NCI-H146 treated with DMSO at 0.1 percent for 48 hours (cell line): ENCODE results near the gene YWHAE.
A peak's percentile ranks its signal among the peaks of the same experiment; 100 is the strongest.
"Not testable (repeated sequence)": the region's sequence is repeated elsewhere in the genome, so short reads cannot be mapped to it uniquely, and the experiment has no call there.

Source experiments
- DNase-seq: peaks from one replicate; lab custom pipeline; 2025; ENCODE audit not compliant: unreplicated experiment; lab: John Stamatoyannopoulos, UW

The YWHAE gene

GRCh38 chr17:1375615-1376014 is 24.4 kb downstream of the YWHAE start:
- DNase-seq, result no peak

DNA sequence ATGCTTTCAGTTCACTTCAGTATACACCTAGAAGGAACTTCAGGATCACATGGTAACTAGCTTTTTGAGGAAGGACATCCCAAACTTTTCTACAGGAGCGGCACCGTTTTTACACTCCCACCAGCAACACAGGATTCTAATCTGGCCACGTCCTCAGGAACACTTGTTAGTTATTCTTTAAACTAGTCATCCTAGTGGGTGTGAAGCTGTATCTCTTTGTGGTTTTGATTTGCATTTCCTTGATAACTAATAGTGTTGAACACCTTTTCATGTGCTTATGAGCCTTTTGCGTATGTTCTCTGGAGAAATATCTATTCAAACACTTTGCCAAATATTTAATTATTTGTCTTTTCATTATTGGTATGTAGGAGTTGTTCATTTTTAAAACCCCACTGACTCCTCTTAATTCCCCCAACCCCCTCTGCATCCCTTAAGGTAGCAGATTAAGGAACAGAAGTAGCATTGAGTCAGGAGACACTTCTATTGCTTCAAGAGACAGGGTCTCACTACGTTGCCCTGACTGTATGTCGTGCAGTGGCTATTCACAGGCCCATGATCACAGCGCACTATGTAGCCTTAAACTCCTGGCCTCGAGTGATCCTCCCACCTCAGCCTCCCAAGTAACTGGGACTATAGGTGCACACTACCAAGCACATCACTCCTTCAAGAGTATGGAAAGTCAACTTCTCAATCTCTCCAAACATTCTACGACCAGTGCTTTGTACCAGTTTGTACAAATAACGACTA is 25.4 kb downstream of the YWHAE start:
- DNase-seq, result no peak

GRCh38 chr17:1373707-1374237 is 26.2 kb downstream of the YWHAE start:
- no peak for DNase-seq

DNA sequence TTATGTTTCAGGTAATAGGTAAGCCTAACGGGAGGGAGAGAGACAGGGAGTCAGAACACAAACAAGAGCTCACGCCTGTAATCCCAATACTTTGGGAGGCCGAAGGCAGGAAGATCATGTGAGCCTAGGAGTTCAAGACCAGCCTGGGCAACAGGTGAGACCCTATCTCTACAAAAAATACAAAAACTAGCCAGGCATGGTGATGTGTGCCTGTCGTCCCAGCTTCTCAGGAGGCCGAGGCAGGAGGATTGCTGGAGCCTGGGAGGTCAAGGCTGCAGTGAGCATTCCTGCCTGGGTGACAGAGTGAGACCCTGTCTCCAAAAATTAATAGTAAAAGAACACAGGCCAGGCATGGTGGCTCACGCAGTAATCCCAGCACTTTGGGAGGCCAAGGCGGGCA is 27.4 kb downstream of the YWHAE start:
- DNase-seq, result no peak

- DNase-seq, result no peak
Observed at GRCh38 chr17:1371893-1372590, 28.0 kb downstream of the YWHAE start.

DNA sequence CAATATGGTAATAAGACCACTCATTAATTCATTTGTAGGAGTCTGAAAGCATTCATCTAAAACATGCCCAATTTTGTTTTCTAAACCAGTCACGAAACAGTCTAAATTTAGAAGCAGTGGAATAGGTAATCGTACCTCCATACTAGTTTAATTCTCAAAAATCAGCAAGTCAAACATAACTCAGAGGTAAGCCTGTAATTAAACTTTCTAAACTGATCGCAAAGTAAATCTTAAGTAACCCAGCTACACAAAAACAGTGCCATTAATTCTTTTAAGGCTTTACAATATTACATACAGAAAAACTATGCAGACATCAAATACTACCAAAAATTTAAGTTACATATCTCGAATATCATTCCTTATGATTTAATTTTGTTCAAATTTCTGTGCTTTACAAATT is 31.4 kb downstream of the YWHAE start:
- DNase-seq, result no peak

DNA sequence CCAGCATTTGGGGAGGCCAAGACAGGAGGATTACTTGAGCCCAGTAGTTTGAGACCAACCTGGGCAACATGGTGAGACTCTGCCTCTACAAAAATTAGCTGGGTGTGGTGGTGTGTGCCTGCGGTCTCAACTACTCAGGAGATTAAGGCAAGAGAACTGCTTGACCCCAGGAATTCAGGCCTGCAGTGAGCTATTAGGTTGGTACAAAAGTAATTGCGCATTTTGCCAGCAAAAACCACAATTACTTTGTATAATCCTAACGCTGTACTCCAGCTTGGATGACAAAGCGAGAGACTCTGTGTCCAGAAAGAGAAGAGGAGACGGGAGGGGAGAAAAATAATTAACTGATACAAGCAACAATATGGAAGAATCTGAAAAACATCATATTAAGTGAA is 32.7 kb downstream of the YWHAE start:
- DNase-seq, result no peak

GRCh38 chr17:1366234-1366633 is 33.8 kb downstream of the YWHAE start:
- DNase-seq, result no peak

GRCh38 chr17:1365445-1366039 is 34.5 kb downstream of the YWHAE start:
- DNase-seq, result peak; percentile 20

DNA sequence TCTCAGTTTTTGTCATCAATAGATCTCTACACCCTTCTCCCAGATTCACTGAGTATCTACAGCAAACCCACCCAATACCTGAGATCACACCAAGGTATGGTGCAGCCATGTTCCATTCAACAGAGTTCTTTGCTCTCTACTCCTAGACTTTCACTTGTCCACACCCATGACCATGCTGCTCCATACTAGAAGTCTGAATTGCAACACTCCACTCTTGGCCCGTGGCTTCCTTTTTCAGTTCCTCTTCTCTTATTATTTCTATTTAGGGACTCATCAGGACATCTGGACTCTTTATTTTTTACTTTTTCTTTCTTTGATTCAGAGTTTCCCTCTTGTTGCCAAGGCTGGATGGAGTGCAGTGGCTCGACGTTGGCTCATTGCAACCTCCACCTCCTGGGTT is 37.1 kb downstream of the YWHAE start:
- no peak for DNase-seq

DNA sequence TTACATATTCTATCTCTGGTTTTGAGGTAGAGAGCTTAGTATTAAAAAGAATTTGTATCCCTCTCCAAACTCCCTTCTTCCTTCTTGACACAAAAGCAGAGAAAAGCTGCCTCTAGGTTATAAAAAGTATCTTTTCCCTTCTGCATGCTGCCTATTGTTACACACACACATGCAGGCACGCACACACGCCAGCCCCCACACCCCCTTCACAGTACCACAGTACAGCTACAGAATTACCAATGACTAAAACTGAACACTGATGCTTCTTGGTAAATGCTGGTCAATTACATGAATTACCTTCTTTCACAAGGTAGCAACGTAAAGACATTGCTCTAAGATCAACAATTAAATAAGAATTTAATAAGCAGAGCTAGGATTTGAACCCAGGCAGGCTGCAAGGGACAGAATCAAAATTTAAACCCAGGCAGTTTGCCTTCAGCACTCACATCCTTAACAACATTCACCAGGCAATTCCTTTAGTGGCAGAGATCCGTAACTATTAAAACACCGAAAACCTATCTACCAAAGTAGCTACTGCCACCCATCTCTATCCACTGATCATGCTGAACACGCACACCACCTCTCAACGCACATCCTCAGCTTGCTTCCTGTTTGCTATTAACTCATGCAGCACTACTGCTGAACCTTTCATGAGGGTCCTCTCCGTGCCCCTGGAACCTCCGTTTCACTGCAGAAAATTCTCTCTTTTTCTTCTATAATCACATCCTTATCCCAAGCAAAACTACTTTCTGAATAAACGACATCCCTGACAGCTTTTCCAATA is 37.8 kb downstream of the YWHAE start:
- no peak for DNase-seq

DNA sequence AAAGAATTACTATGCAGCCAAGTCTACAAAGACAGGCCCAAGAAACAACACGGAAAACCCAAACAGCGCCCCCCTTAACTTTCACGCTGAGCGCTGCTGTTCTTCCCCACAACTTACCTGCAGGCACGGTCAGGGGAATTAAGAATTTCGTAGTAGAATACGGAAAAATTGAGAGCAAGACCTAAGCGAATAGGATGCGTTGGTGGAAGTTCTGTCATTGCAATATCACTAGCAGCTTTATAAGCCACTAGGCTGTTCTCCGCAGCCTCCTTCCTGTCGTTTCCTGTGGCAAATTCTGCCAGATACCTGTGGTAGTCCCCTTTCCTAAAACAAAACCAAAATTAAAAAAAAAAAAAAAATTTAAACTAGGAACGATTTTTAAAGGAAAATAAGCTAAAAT is 39.0 kb downstream of the YWHAE start:
- no peak for DNase-seq

DNA sequence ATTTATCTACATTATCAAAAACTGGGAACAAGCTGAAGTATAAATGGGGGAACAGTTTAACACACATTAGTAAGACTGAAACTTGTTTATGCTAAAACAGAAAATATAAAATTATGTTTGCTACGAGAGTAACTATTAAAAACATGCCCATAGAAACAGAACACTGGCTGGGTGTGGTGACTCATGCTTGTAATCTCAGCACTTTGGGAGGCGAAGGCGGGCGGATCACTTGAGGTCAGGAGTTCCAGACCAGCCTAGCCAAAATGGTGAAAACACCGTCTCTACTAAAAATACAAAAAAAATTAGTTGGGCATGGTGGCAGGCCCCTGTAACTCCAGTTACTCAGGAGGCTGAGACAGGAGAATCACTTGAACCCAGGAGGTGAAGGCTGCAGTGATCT is 39.7 kb downstream of the YWHAE start:
- DNase-seq, result not testable (repeated sequence)

DNA sequence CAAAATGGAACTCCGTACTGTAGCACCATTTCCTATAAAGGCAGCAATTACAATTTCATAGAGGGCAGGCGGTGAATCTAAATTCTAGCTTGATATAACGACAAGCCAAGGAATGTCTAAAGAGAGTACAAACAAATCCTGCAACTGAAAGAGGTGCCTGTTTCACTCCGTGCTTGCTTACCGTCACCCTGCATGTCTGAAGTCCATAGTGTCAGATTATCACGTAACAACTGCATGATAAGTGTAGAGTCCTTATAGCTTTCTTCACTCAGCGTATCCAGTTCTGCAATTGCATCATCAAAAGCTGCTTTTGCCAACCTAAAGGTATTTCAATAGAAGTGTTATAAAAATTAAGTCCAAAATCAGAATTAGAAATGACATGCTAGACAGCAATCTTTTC is 46.0 kb downstream of the YWHAE start:
- DNase-seq, result no peak

- not testable (repeated sequence) for DNase-seq
Observed at GRCh38 chr17:1352530-1352929, 47.5 kb downstream of the YWHAE start.

- no peak for DNase-seq
Observed at GRCh38 chr17:1351971-1352370, 48.1 kb downstream of the YWHAE start.

DNA sequence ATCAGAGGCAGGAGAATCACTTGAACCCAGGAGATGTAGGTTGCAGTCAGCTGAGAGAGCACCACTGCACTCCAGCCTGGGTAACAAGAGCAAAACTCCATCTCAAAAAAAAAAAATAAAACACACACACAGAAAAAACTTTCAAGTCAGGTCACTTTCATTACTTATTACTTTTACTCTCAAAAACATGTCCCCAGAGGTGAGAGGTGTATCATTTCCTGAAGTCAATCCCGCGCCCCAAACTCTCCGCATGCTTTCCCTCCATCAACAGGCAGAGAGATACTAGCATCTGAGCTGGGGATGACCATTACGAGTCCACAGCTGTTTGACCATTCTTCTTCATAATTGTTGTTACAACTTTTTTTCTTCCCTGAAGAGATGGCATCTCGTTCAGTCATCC is 48.7 kb downstream of the YWHAE start:
- DNase-seq, result no peak

DNA sequence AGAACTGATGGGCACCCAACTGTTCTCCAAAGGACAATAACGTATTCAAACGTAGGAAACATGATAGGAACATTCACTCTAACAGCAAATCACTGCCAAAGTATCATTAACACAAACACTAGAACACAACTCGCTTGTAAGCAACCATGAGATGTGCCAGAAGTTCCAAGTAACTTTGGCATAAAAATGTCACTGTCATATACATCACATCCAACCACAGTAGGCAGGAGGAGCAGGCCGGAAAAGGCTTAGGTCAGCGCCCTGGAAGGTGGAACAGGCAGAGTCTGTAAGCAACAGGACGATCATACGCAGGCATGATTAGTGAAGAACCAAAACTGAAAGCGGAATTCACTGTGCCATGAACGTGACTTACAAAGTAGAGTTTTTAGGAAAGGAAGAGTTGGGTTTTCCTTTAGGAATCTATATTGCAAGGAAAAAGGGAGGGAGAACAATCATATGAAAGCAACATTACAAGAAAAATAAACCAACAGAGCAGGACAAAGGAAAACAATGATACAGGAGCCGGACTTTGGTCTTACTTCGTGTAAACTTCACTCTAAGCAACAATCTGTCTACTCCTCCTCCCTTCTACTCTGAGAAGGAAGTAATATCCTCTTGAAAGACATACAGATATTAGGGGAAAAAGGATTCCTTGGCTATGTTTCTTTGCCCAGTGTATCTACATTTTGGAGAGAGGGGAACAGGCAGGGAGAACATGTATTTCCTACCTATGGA is 52.3 kb downstream of the YWHAE start:
- DNase-seq, result no peak

- DNase-seq, result no peak
Observed at GRCh38 chr17:1344521-1344920, 55.5 kb downstream of the YWHAE start.

- DNase-seq, result no peak
Observed at GRCh38 chr17:1343554-1343953, 56.5 kb downstream of the YWHAE start.

DNA sequence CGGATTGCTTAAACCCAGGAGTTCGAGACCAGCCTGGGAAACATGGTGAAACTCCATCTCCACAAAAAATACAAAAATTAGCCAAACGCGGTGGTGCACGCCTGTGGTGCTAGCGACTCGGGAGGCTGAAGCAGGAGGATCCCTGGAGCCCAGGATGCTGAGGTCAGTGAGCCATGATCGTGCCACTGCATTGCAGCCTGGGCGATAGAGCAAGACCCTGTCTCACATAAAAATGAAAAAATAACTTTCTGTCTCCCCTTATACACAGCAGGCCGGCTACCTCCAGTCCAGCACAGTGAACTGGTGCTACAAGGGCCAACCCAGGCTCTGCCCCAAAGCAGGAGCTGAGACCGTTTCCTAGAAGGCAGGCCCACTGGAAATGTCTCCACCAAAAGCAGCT is 59.7 kb downstream of the YWHAE start:
- no peak for DNase-seq
